ENCODE data around the gene POLD4. TPM values are rescaled to one million over a fixed set of nuclear protein-coding genes. Genes with fewer than 3 reads are reported as not detected.
A peak's percentile ranks its signal among the peaks of the same experiment; 100 is the strongest.

Gene POLD4
- total and polyA plus RNA-seq, 5 donors: 53.8 to 124 (median 67.1) TPM

GRCh38 chr11:67364783-67365722, 11.7 kb upstream of the POLD4 start:
- H3K27me3 ChIP-seq (ENCODE audit: control insufficient read depth, insufficient read depth): no peaks in the 10 kb centered on the region
- H3K4me3 ChIP-seq (ENCODE audit: low read length): no peak overlapping the region
- DNase-seq (peak in 1 of 3 donors; percentile 28), ATAC-seq (no peak)
- 85% methylated on average over 24 of the region's 24 CpGs for WGBS
- H3K9me3 ChIP-seq (ENCODE audit: control insufficient read depth, low read length): no peaks in the 10 kb centered on the region
- peaks cover 18% of the 10 kb centered on the region for H3K4me1 ChIP-seq (ENCODE audit: control insufficient read depth, insufficient read depth, low read length)
- H3K27ac ChIP-seq (ENCODE audit: low read length): no peak overlapping the region
- intact Hi-C loops (cut with DNase I): no loop called here

GRCh38 chr11:67364169-67364568, 10.8 kb upstream of the POLD4 start:
- no peaks in the 10 kb centered on the region for H3K27me3 ChIP-seq (ENCODE audit: control insufficient read depth, insufficient read depth)
- 87% methylated on average over 3 of the region's 3 CpGs for WGBS
- peak in 1 of 3 donors; percentile 17 for DNase-seq
- H3K27ac ChIP-seq (ENCODE audit: low read length): no peak overlapping the region
- no peak for ATAC-seq
- H3K9me3 ChIP-seq (ENCODE audit: control insufficient read depth, low read length): no peaks in the 10 kb centered on the region
- H3K4me3 ChIP-seq (ENCODE audit: low read length): no peak overlapping the region
- intact Hi-C loops (cut with DNase I): no loop called here
- H3K4me1 ChIP-seq (ENCODE audit: control insufficient read depth, insufficient read depth, low read length): peaks cover 18% of the 10 kb centered on the region

- ATAC-seq (no peak), DNase-seq (peak in 1 of 3 donors; percentile 38)
- intact Hi-C loops (cut with DNase I): no loop called here
- no peaks in the 10 kb centered on the region for H3K27me3 ChIP-seq (ENCODE audit: control insufficient read depth, insufficient read depth)
- no peak overlapping the region for H3K4me3 ChIP-seq (ENCODE audit: low read length)
- no peak overlapping the region for H3K27ac ChIP-seq (ENCODE audit: low read length)
- no peaks in the 10 kb centered on the region for H3K9me3 ChIP-seq (ENCODE audit: control insufficient read depth, low read length)
- WGBS: 78% methylated on average over 12 of the region's 12 CpGs
- H3K4me1 ChIP-seq (ENCODE audit: control insufficient read depth, insufficient read depth, low read length): peaks cover 20% of the 10 kb centered on the region
Measured at GRCh38 chr11:67357831-67358670, 4.7 kb upstream of the POLD4 start.

- no peaks in the 10 kb centered on the region for H3K27me3 ChIP-seq (ENCODE audit: control insufficient read depth, insufficient read depth)
- intact Hi-C loops (cut with DNase I): no loop called here
- peaks cover 20% of the 10 kb centered on the region for H3K4me1 ChIP-seq (ENCODE audit: control insufficient read depth, insufficient read depth, low read length)
- ATAC-seq (no peak), DNase-seq (peak; percentile 59 to 75 (median 74))
- H3K4me3 ChIP-seq (ENCODE audit: low read length): no peak overlapping the region
- H3K9me3 ChIP-seq (ENCODE audit: control insufficient read depth, low read length): no peaks in the 10 kb centered on the region
- H3K27ac ChIP-seq (ENCODE audit: low read length): peak overlapping the region; percentile 94
- 25% methylated on average over 3 of the region's 3 CpGs for WGBS
Measured at GRCh38 chr11:67356864-67357561, 3.7 kb upstream of the POLD4 start.

GRCh38 chr11:67356387-67356863, 3.1 kb upstream of the POLD4 start:
- ATAC-seq: no peak
- Histone ChIP-seq H3K4me1 (ENCODE audit: control insufficient read depth, insufficient read depth, low read length) (peaks cover 24% of the 10 kb centered on the region), H3K27ac (ENCODE audit: low read length) (peak overlapping the region; percentile 94), H3K9me3 (ENCODE audit: control insufficient read depth, low read length) (no peaks in the 10 kb centered on the region), H3K4me3 (ENCODE audit: low read length) (no peak overlapping the region), H3K27me3 (ENCODE audit: control insufficient read depth, insufficient read depth) (no peaks in the 10 kb centered on the region)
- 58% methylated on average over 4 of the region's 4 CpGs for WGBS
- peak in 1 of 3 donors; percentile 51 for DNase-seq
- intact Hi-C loops (cut with DNase I): no loop called here

GRCh38 chr11:67355794-67356386, 2.5 kb upstream of the POLD4 start:
- H3K27me3 ChIP-seq (ENCODE audit: control insufficient read depth, insufficient read depth): no peaks in the 10 kb centered on the region
- peaks cover 25% of the 10 kb centered on the region for H3K4me1 ChIP-seq (ENCODE audit: control insufficient read depth, insufficient read depth, low read length)
- DNase-seq (peak in 1 of 3 donors; percentile 36), ATAC-seq (no peak)
- WGBS: 88% methylated on average over 4 of the region's 4 CpGs
- H3K27ac ChIP-seq (ENCODE audit: low read length): peak overlapping the region; percentile 94
- intact Hi-C loops (cut with DNase I): no loop called here
- no peak overlapping the region for H3K4me3 ChIP-seq (ENCODE audit: low read length)
- no peaks in the 10 kb centered on the region for H3K9me3 ChIP-seq (ENCODE audit: control insufficient read depth, low read length)

GRCh38 chr11:67355023-67355793, 1.9 kb upstream of the POLD4 start:
- peak overlapping the region; percentile 94 for H3K27ac ChIP-seq (ENCODE audit: low read length)
- 69% methylated on average over 11 of the region's 11 CpGs for WGBS
- no peak overlapping the region for H3K4me3 ChIP-seq (ENCODE audit: low read length)
- no peaks in the 10 kb centered on the region for H3K27me3 ChIP-seq (ENCODE audit: control insufficient read depth, insufficient read depth)
- intact Hi-C loops (cut with DNase I): no loop called here
- H3K4me1 ChIP-seq (ENCODE audit: control insufficient read depth, insufficient read depth, low read length): peaks cover 25% of the 10 kb centered on the region
- no peak for ATAC-seq
- no peaks in the 10 kb centered on the region for H3K9me3 ChIP-seq (ENCODE audit: control insufficient read depth, low read length)
- DNase-seq: peak in 2 of 3 donors; percentile 57 to 62

GRCh38 chr11:67354075-67355022, 1.0 kb upstream of the POLD4 start:
- Histone ChIP-seq H3K4me1 (ENCODE audit: control insufficient read depth, insufficient read depth, low read length) (peaks cover 27% of the 10 kb centered on the region), H3K27ac (ENCODE audit: low read length) (peak overlapping the region; percentile 94), H3K4me3 (ENCODE audit: low read length) (peak overlapping the region; percentile 62), H3K27me3 (ENCODE audit: control insufficient read depth, insufficient read depth) (no peaks in the 10 kb centered on the region), H3K9me3 (ENCODE audit: control insufficient read depth, low read length) (no peaks in the 10 kb centered on the region)
- intact Hi-C loops (cut with DNase I): loop anchor here in 1 of 4 donors (5.0 kb wide), 1 partner anchor 38 kb away; the partner anchor contains the start of gene RAD9A
- DNase-seq (peak; percentile 86 to 87 (median 87)), ATAC-seq (peak; percentile 54 to 77)
- WGBS: 13% methylated on average over 8 of the region's 8 CpGs
